Activated gamma-delta T cell treated with anti-CD3 and anti-CD28 coated beads, Interleukin-2, amount 50 U/mL, for 16 hours (primary cell): Measurements from ENCODE around the gene ZNF385B.

Source experiments
- DNase-seq: peaks from one replicate; pipeline ENCODE4 v3.0.0-alpha.2; 2020; ENCODE audit warnings: low read depth

The ZNF385B gene

GRCh38 chr2:179855673-179856072 is 5.7 kb downstream of the ZNF385B start:
- DNase-seq: no peak

- DNase-seq: no peak
Measured at GRCh38 chr2:179854891-179855290, 6.5 kb downstream of the ZNF385B start.

GRCh38 chr2:179853108-179853507 is 8.3 kb downstream of the ZNF385B start:
- no peak for DNase-seq

- no peak for DNase-seq
Measured at GRCh38 chr2:179850188-179850587, 11.2 kb downstream of the ZNF385B start.

GRCh38 chr2:179849719-179850118 is 11.7 kb downstream of the ZNF385B start:
- no peak for DNase-seq

GRCh38 chr2:179843541-179843940 is 17.9 kb downstream of the ZNF385B start:
- DNase-seq: no peak

GRCh38 chr2:179842498-179843153 is 18.8 kb downstream of the ZNF385B start:
- DNase-seq: no peak

- no peak for DNase-seq
Measured at GRCh38 chr2:179840840-179841239, 20.6 kb downstream of the ZNF385B start.

GRCh38 chr2:179837408-179837807 is 24.0 kb downstream of the ZNF385B start:
- no peak for DNase-seq

GRCh38 chr2:179830043-179830787 is 31.2 kb downstream of the ZNF385B start:
- no peak for DNase-seq

- DNase-seq: no peak
Measured at GRCh38 chr2:179826297-179826696, 35.1 kb downstream of the ZNF385B start.

GRCh38 chr2:179825494-179825893 is 35.9 kb downstream of the ZNF385B start:
- DNase-seq: no peak

- DNase-seq: no peak
Measured at GRCh38 chr2:179824961-179825360, 36.5 kb downstream of the ZNF385B start.

GRCh38 chr2:179822540-179822939 is 38.9 kb downstream of the ZNF385B start:
- DNase-seq: no peak

GRCh38 chr2:179818546-179818945 is 42.9 kb downstream of the ZNF385B start:
- no peak for DNase-seq

GRCh38 chr2:179817181-179817841 is 44.1 kb downstream of the ZNF385B start:
- no peak for DNase-seq

GRCh38 chr2:179814050-179814449 is 47.4 kb downstream of the ZNF385B start:
- DNase-seq: no peak

- DNase-seq: no peak
Measured at GRCh38 chr2:179812501-179812900, 48.9 kb downstream of the ZNF385B start.

GRCh38 chr2:179811042-179811441 is 50.4 kb downstream of the ZNF385B start:
- no peak for DNase-seq

- no peak for DNase-seq
Measured at GRCh38 chr2:179809606-179810005, 51.8 kb downstream of the ZNF385B start.

GRCh38 chr2:179805001-179805400 is 56.4 kb downstream of the ZNF385B start:
- no peak for DNase-seq

- DNase-seq: no peak
Measured at GRCh38 chr2:179804206-179804605, 57.2 kb downstream of the ZNF385B start.
